LHCN-M2 (cell line): ENCODE results near the gene FUS. TPM values are rescaled to one million over a fixed set of nuclear protein-coding genes. Genes with fewer than 3 reads are reported as not detected.

ENCODE experiments used
- DNase-seq: peaks from one replicate; pipeline ENCODE4 v3.0.0-alpha.2; 2012; ENCODE audit warnings: low read depth
- total RNA-seq: library from RNA; depleted of rRNA; stranded (reverse); fragments of >200 nt; gene quantifications from 2 replicates; pipeline ENCODE4 v1.2.3, GENCODE V29; 2014

Gene FUS
- total RNA-seq, 1 experiment from 2014 or later: 58.2 TPM

- DNase-seq: no peak
Observed at GRCh38 chr16:31201582-31202413, 21.9 kb downstream of the FUS start.

GRCh38 chr16:31202414-31203375, 22.8 kb downstream of the FUS start, which contains the start of gene PYCARD:
TSS of gene PYCARD (minus strand) at chr16:31202760. CDS start at chr16:31202690, 70 bp downstream.
- DNase-seq: peak; percentile 23

GRCh38 chr16:31204871-31205666, 25.1 kb downstream of the FUS start:
- no peak for DNase-seq

- no peak for DNase-seq
Observed at GRCh38 chr16:31206776-31207175, 26.8 kb downstream of the FUS start.

- no peak for DNase-seq
Observed at GRCh38 chr16:31213342-31213741, 33.4 kb downstream of the FUS start.

GRCh38 chr16:31213877-31214707, 34.2 kb downstream of the FUS start, which contains the start of gene TRIM72:
TSS of gene TRIM72 (plus strand) at chr16:31214119. CDS start at chr16:31214739, 620 bp downstream.
- DNase-seq: peak; percentile 95

GRCh38 chr16:31214708-31215286, 34.9 kb downstream of the FUS start:
- peak; percentile 59 for DNase-seq

GRCh38 chr16:31215287-31216162, 35.6 kb downstream of the FUS start:
- peak; percentile 83 for DNase-seq

- DNase-seq: no peak
Observed at GRCh38 chr16:31216422-31217135, 36.6 kb downstream of the FUS start, which contains the start of gene PYDC1. TSS of gene PYDC1 (minus strand) at chr16:31217135. CDS start at chr16:31217028, 107 bp downstream.

- DNase-seq: no peak
Observed at GRCh38 chr16:31217136-31217530, 37.2 kb downstream of the FUS start.

GRCh38 chr16:31219154-31219741, 39.3 kb downstream of the FUS start:
- DNase-seq: no peak

- DNase-seq: no peak
Observed at GRCh38 chr16:31221357-31222160, 41.6 kb downstream of the FUS start.

GRCh38 chr16:31223044-31223443, 43.1 kb downstream of the FUS start:
- DNase-seq: no peak

GRCh38 chr16:31224092-31224955, 44.4 kb downstream of the FUS start:
- no peak for DNase-seq

GRCh38 chr16:31225193-31225592, 45.3 kb downstream of the FUS start:
- DNase-seq: no peak

- no peak for DNase-seq
Observed at GRCh38 chr16:31228206-31228605, 48.3 kb downstream of the FUS start.
